NCI-H2196 (cell line): ENCODE data around the gene FANCC.
"Not testable (repeated sequence)": the region's sequence is repeated elsewhere in the genome, so short reads cannot be mapped to it uniquely, and the experiment has no call there.

Experiments used
- DNase-seq: peaks from one replicate; lab custom pipeline; 2025; ENCODE audit not compliant: unreplicated experiment; lab: John Stamatoyannopoulos, UW

FANCC gene

GRCh38 chr9:95239071-95239470 is 78.4 kb downstream of the FANCC start:
- DNase-seq = no peak

- DNase-seq = no peak
Observed at GRCh38 chr9:95237336-95237735, 80.2 kb downstream of the FANCC start.

- DNase-seq = no peak
Observed at GRCh38 chr9:95230046-95230445, 87.5 kb downstream of the FANCC start.

GRCh38 chr9:95229230-95229915 is 88.1 kb downstream of the FANCC start:
- no peak for DNase-seq

GRCh38 chr9:95226921-95227320 is 90.6 kb downstream of the FANCC start:
- DNase-seq = no peak

- no peak for DNase-seq
Observed at GRCh38 chr9:95225726-95226106, 91.8 kb downstream of the FANCC start.

- DNase-seq = no peak
Observed at GRCh38 chr9:95225076-95225725, 92.3 kb downstream of the FANCC start.

GRCh38 chr9:95224376-95225019 is 93.0 kb downstream of the FANCC start:
- no peak for DNase-seq

- DNase-seq = not testable (repeated sequence)
Observed at GRCh38 chr9:95220352-95220751, 97.2 kb downstream of the FANCC start.

- DNase-seq = no peak
Observed at GRCh38 chr9:95218773-95219172, 98.7 kb downstream of the FANCC start.

GRCh38 chr9:95217936-95218335 is 99.6 kb downstream of the FANCC start:
- DNase-seq = no peak

GRCh38 chr9:95215336-95215898 is 102.1 kb downstream of the FANCC start:
- no peak for DNase-seq

- no peak for DNase-seq
Observed at GRCh38 chr9:95213117-95213516, 104.4 kb downstream of the FANCC start.

- no peak for DNase-seq
Observed at GRCh38 chr9:95211028-95211427, 106.5 kb downstream of the FANCC start.

- no peak for DNase-seq
Observed at GRCh38 chr9:95207403-95207802, 110.1 kb downstream of the FANCC start.

GRCh38 chr9:95206143-95206542 is 111.4 kb downstream of the FANCC start:
- no peak for DNase-seq

GRCh38 chr9:95204710-95205109 is 112.8 kb downstream of the FANCC start:
- no peak for DNase-seq

GRCh38 chr9:95204310-95204709 is 113.2 kb downstream of the FANCC start:
- no peak for DNase-seq

- DNase-seq = not testable (repeated sequence)
Observed at GRCh38 chr9:95203019-95203418, 114.5 kb downstream of the FANCC start.

- DNase-seq = no peak
Observed at GRCh38 chr9:95202076-95202681, 115.3 kb downstream of the FANCC start.

GRCh38 chr9:95201206-95201605 is 116.3 kb downstream of the FANCC start:
- DNase-seq = no peak
